HG03354 (cell line): ENCODE data around the gene ETHE1.
"Not testable (repeated sequence)": the region's sequence is repeated elsewhere in the genome, so short reads cannot be mapped to it uniquely, and the experiment has no call there.

Source experiments
- ATAC-seq: cut with Tn5 transposase; IDR thresholded peaks from one replicate; pipeline ENCODE4 v1.9.1; 2021; ENCODE audit warnings: mild to moderate bottlenecking; ENCODE audit not compliant: unreplicated experiment, poor library complexity, severe bottlenecking

The ETHE1 gene

GRCh38 chr19:43552616-43553015, 25.6 kb upstream of the ETHE1 start:
- ATAC-seq, result no peak

GRCh38 chr19:43552198-43552450, 25.1 kb upstream of the ETHE1 start:
- no peak for ATAC-seq

DNA sequence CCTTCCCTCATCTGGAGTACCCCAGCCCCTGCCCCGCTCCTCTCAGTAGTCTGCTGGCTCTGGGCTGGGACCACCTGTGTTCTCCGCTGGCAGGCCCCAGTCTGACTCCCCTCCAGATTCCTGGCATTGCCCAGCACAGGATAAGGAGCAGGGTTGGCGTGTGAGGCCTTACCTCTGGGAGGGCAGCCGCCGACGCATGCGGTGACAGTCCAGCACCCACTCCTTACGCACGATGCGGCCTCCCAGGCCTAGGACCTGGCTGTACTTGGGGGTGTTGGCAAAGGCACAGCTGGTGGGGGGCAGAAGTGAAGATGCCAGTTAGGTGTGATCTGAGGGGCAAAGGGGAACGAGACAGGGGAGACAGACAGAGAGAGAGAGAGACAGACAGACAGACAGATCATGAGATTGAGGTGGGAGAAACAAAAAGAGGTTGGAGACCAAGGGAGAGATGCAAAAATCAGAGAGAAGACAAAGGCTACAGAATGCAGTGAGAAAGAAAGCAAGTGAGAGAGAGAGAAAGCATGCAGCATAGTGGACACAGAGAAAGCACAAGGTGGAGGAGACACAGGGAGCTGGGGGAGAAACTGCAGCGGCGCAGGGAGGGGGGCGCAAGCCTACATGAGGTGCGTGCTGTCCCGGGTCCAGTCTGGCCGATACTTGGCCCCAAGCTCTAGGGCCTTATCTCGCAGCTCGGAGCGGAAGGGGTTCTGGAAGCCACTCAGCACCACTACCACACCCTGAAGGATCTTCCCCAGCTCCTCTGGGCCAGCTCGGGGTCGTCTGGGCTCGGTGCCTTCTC, 24.6 kb upstream of the ETHE1 start:
- no peak for ATAC-seq

GRCh38 chr19:43548706-43549105, 21.7 kb upstream of the ETHE1 start:
- ATAC-seq, result no peak

- not testable (repeated sequence) for ATAC-seq
These were observed 20.9 kb upstream of the ETHE1 start for GRCh38 chr19:43547926-43548325.

GRCh38 chr19:43546581-43546980, 19.6 kb upstream of the ETHE1 start:
- no peak for ATAC-seq

DNA sequence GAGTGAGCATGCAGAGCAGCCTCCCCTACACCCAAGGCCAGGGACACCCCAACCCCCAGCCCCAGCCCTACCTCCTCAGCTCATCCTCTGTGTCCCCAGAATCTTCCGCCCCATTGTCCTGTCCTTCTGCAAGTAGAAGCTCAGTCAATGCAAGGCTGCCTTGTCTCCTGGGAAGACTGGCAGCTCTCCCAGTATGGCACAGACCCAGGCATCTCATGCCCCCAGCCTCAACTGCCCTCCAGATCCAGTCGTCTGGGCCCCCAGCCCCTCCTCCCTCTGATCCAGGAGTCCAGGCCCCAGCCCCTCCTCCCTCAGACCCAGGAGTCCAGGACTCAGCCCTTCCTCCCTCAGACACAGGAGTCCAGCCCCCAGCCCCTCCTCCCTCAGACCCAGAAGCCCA, 19.0 kb upstream of the ETHE1 start:
- no peak for ATAC-seq

DNA sequence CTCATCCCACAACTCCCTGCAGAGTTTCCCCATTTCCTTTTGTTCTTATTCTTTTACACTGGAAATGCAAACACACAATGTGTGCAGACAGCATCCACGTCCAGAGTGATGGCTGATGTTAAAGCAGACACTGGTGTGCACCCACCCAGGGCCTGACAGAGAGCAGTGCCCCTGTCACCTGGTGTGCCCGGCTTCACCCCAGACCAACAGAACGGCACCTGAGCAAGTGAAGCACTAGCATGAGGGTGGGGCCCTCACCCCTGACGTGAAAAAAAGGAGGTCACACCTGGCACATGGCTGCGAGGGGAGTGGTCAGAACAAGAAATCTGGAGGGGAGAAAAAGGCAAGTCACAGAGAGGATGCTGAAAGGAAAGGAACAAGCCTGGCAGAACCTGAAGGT, 18.3 kb upstream of the ETHE1 start:
- no peak for ATAC-seq

- no peak for ATAC-seq
These were observed 17.1 kb upstream of the ETHE1 start for GRCh38 chr19:43544077-43544476.

GRCh38 chr19:43541920-43542650, 15.1 kb upstream of the ETHE1 start:
- ATAC-seq, result no peak

- ATAC-seq, result no peak
These were observed 13.4 kb upstream of the ETHE1 start for GRCh38 chr19:43540381-43540780.

DNA sequence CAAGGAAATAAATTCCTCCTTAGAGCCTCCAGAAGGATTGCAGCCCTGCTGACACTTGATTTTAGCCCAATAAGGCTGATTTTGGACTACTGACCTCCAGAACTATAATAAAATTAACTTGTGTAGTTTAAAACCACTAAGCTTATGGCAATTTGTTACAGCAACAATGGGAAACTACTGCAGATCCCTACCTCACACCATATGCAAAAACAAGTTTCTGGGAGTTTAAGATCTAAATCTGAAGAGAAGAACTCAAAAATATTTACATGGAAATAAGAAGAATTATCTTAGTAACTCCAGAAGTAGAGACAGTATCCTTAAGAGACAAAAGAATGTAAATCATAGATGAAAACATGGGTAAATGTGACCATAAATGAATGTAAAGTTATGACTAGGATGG, 11.9 kb upstream of the ETHE1 start:
- ATAC-seq, result no peak

GRCh38 chr19:43534816-43535761, 8.1 kb upstream of the ETHE1 start:
- ATAC-seq, result no peak

DNA sequence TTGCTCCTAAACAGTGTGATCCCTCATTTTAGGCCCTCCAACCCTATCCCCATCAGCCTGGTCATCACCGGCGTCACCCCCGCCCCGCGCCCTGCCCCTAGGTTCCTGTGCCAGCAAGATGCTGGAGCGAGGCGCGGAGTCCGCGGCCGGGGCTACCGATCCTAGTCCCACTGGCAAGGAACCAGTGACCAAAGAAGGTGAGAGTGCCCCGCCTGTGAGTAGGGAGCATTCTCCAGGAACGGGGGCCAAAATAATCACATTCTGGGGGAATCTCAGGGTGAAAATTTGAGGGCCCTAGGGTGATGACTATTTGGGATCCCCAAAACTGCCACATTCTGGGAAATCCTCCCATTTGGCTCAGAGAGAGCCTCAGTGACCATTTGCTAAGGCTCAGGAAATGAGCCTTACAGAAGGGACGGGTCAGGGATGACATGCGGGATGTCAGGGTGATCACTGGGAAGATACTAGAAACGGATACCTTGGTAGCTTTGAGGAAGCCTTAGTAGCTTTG, 7.4 kb upstream of the ETHE1 start:
- no peak for ATAC-seq

DNA sequence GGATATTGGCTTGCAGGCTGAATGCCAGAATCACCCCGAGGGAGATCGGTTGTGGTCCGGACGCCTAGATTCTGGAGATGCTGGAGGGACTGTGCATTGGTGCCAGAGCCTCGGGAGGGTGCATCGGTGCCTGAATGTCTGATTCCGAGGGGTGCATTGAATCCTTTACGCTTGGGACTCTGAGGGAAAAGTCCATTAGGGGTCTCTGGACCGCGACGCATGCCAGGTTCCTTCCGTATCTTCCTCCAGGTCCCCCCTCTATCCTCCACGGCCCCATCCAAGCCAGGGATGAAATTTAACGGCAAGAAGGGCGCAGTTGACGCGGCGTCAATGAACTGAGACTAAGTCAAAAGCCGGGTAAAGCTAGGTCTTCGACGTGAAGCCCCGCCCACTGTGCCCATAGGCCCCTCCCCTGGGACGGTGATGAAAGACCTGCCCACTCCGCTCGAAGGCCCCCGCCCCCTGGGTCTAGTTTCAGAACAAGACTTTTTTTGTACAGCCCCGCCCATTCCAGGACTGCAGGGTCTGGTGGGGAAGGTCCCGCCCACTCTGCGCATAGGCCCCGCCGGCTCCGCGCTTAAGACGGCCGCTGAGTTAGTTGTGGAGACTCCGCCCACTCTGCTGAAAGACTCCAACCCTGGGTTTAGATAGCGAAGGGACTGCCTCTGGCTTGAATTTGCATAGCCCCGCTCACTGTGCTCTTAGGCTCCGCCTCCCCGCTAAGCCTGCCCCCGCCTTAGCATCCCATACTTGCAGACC, 6.7 kb upstream of the ETHE1 start:
- ATAC-seq, result peak; percentile 72

DNA sequence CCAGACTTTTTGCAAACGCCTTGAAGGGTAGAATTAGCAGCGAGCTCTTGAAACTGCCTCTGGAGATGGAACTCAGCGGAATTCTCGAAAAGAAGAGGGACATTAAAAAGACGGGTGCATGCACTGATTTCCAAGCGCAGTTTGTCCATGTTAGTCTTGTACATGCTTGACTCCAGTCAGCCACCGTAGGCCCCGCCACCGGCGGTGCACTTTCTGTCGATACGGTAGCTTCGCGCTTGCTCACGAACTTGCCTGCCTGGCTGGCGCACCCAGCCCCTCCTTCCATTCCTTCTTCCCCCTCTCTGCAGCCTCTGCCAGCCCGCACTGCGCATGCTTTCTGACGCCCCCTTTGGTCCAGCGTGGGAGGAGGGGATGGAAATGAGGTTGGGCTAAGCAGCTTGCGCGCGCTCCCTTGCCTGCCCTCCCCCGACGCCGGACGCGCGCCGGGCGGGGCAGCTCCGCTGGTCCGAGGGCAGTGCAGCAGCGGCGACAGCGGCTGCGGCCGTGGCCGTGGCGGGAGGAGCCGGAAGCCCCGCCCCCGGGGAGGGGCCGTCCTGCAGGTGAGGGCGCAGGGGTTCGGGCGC, 6.1 kb upstream of the ETHE1 start, which contains the start of gene ZNF575:
Gene ZNF575, plus strand, starts transcription at position 227 of the 584 bp plus-strand sequence. CDS start 1,235 bp downstream, outside the sequence.
- peak; percentile 60 for ATAC-seq

DNA sequence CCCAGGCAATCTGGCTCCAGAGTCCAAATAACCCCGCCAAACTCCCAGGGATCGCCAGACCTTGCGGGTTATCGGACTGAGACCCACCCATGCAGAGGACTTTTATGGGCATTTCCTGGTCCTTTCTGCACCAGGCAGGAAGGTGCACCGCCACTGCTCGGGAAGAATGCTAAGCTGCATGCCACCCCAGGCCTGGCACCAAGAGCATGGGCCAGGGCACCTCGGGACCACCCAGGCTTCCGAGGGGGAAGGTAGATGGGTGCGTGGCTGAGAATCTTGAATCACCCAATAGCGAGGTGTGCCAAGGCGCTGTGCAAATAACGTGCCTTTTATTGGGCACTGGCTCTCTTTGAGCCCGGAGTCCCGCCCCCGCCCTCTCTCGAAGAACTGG, 5.6 kb upstream of the ETHE1 start:
- no peak for ATAC-seq

DNA sequence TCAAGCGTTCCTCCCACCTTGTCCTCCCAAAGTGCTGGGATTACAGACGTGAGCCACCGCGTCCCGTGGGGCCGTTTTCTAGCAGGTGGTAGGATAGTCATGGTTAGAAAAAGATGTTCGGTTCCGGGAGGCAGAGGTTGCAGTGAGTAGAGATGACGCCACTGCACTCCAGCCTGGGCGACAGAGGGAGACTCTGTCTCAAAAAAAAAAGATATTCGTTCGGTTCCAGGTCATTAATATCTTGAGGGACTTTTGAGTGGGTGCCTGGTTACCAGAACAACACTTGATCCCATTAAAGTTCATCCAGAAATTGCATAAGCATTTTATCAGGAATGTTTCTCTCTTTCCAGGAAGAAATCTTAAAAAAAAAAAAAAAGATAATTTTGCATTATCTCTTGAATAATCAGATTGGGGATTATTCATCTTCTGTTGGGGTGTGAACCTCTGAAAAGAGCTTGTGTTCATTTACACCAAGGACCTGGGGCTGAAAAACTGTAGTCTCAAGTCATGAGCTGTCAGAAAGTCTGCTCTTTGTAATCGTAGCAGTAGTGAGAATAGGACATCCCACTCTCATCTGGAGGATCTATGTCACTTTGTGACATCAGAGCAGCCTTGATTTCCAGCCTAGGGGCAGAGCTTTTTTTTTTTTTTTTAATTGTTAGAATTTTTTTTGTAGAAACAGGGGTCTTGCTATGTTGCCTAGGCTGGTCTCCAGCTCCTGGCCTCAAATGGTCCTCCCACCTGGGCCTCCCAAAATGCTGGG, 1.0 kb upstream of the ETHE1 start:
- ATAC-seq, result no peak
